GM21447 (cell line): ENCODE data around the gene WIPF2.

Experiments used
- ATAC-seq: cut with Tn5 transposase; IDR thresholded peaks from one replicate; pipeline ENCODE4 v1.9.1; 2021; ENCODE audit not compliant: unreplicated experiment

Gene WIPF2

GRCh38 chr17:40218740-40219593 lies at the start of gene WIPF2:
Gene WIPF2 (plus strand): TSS chr17:40219304. CDS start chr17:40256460, 37,156 bp downstream.
- peak; percentile 86 for ATAC-seq

GRCh38 chr17:40170325-40170724 lies 48.8 kb upstream of the WIPF2 start:
- no peak for ATAC-seq

- ATAC-seq = no peak
These were observed 47.4 kb upstream of the WIPF2 start for GRCh38 chr17:40171750-40172149.

- ATAC-seq = no peak
These were observed 45.9 kb upstream of the WIPF2 start for GRCh38 chr17:40173091-40173777.

GRCh38 chr17:40173778-40174135 lies 45.3 kb upstream of the WIPF2 start:
- no peak for ATAC-seq

- no peak for ATAC-seq
These were observed 44.6 kb upstream of the WIPF2 start for GRCh38 chr17:40174514-40174913.

GRCh38 chr17:40175928-40176753 lies 43.0 kb upstream of the WIPF2 start:
- ATAC-seq = no peak

- no peak for ATAC-seq
These were observed 42.4 kb upstream of the WIPF2 start for GRCh38 chr17:40176754-40177110.

- ATAC-seq = no peak
These were observed 41.7 kb upstream of the WIPF2 start, which contains the start of gene RAPGEFL1 for GRCh38 chr17:40177275-40177874. Gene RAPGEFL1 (plus strand): TSS chr17:40177470. CDS start chr17:40177862, 392 bp downstream.

GRCh38 chr17:40178021-40178601 lies 41.0 kb upstream of the WIPF2 start:
- ATAC-seq = no peak

- ATAC-seq = no peak
These were observed 40.4 kb upstream of the WIPF2 start for GRCh38 chr17:40178660-40179059.

GRCh38 chr17:40179923-40180659 lies 39.0 kb upstream of the WIPF2 start:
- no peak for ATAC-seq

- no peak for ATAC-seq
These were observed 38.4 kb upstream of the WIPF2 start for GRCh38 chr17:40180694-40181093.

- no peak for ATAC-seq
These were observed 37.9 kb upstream of the WIPF2 start for GRCh38 chr17:40181205-40181604.

GRCh38 chr17:40182606-40183005 lies 36.5 kb upstream of the WIPF2 start:
- no peak for ATAC-seq

GRCh38 chr17:40187238-40187637 lies 31.9 kb upstream of the WIPF2 start:
- ATAC-seq = no peak

- no peak for ATAC-seq
These were observed 30.4 kb upstream of the WIPF2 start for GRCh38 chr17:40188694-40189093.

- ATAC-seq = no peak
These were observed 28.7 kb upstream of the WIPF2 start for GRCh38 chr17:40190197-40191021.
